MM.1S (cell line): ENCODE results near the gene PARD3.

Source experiments
- EZH2 ChIP-seq: fragments of 300-600 bp; sonication (generic); optimal IDR thresholded peaks from 2 replicates; pipeline ENCODE3; 2017; ENCODE audit warnings: low read depth, mild to moderate bottlenecking, antibody characterized with exemption, low read length, mixed read lengths
- EZH2phosphoT487 ChIP-seq: fragments of 300-600 bp; sonication (generic); IDR thresholded peaks from 2 replicates; pipeline ENCODE4 v1.6.1; 2018; ENCODE audit warnings: antibody characterized with exemption, low read length
- TF ChIP-seq, protein P1 (sequence below): fragments of 300-600 bp; sonication (generic); IDR thresholded peaks from 2 replicates; pipeline ENCODE4 v1.5.1; 2016; ENCODE audit warnings: antibody characterized with exemption, low read length, mixed read lengths

GRCh38 chr10:34627331-34627730 lies 187.8 kb downstream of the PARD3 start:
- TF ChIP-seq, protein P1, sequence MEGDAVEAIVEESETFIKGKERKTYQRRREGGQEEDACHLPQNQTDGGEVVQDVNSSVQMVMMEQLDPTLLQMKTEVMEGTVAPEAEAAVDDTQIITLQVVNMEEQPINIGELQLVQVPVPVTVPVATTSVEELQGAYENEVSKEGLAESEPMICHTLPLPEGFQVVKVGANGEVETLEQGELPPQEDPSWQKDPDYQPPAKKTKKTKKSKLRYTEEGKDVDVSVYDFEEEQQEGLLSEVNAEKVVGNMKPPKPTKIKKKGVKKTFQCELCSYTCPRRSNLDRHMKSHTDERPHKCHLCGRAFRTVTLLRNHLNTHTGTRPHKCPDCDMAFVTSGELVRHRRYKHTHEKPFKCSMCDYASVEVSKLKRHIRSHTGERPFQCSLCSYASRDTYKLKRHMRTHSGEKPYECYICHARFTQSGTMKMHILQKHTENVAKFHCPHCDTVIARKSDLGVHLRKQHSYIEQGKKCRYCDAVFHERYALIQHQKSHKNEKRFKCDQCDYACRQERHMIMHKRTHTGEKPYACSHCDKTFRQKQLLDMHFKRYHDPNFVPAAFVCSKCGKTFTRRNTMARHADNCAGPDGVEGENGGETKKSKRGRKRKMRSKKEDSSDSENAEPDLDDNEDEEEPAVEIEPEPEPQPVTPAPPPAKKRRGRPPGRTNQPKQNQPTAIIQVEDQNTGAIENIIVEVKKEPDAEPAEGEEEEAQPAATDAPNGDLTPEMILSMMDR = no peak
- TF ChIP-seq EZH2 (no peak), EZH2phosphoT487 (no peak)
